ENCODE data around the gene ZNF628. TPM values are rescaled to one million over a fixed set of nuclear protein-coding genes. Genes with fewer than 3 reads are reported as not detected.

Gene ZNF628
- total and polyA plus RNA-seq, 2 of the 8 experiments (the other 6 are each of a cell fraction or from before 2014, with no cell fraction given): 1.7 to 10.8 TPM

DNA sequence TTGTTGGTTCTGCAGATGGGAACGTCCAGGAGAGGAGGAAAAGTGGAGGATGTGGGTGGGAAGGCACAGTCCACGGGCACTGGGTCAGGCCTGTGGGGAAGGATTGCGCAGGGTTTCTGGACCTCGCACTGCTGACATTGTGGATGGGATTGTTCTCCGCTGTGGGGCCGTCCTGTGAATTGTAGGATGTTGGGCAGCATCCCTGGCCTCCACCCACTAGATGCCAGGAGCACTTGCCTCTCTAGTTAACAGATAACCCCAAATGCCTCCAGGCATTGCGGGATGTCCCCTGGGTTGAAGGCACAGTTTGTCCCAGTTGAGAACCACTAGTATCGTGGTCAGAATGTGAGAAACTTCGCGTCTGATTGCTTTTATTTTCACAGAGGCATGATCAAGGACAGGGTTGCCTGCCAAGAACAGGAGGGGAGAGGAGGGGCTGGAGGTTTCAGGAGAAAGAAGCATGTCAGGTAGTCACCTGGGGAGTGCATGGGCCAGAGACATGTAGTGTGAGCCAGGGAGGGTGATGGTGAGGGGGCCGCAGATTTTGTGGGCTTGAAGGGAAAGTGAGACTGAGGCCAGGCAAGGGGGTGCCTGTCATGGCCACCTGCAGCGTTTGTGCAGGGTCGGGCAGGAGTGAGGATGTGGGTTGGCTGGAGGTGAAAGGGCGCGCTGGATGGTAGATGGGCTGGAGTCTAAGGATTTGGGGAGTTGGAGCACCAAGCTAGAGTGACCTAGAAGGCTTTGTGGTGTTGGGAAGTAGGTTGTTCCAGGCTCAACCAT, 3.2 kb downstream of the ZNF628 start:
- no peak overlapping the region for H3K56ac ChIP-seq (replicated peaks; ENCODE audit: insufficient read length, low read depth, low read length)
- peaks cover 0 to 10% (median 0%) of the 10 kb centered on the region in 4 experiments; a peak in 2 of 8 replicates for H3K36me3 ChIP-seq (ENCODE audit: control insufficient read depth in 2 of 4, insufficient read depth in 4 of 4, low read length in 3 of 4)
- POLR2A ChIA-PET (ENCODE audit: partially characterized antibody): interaction anchor here (0.7 to 7.6 kb wide), 8 partner anchors 10 to 70 kb away, joined by 3 to 57 read pairs (median 3); partner anchors contain the start of gene SSC5D
- WGBS, 2 experiments (ENCODE audit: extremely low coverage in 1 of 2, insufficient coverage in 1 of 2, insufficient read length in 1 of 2, insufficient replicate concordance in 2 of 2, low coverage in 1 of 2, low lambda C conversion rate in 2 of 2, missing lambda C conversion rate in 1 of 2): 86% methylated on average over 15 of the region's 15 CpGs; no CpG with 5 or more reads in 1 of the 2 experiments
- CTCF ChIA-PET (ENCODE audit: partially characterized antibody): interaction anchor here (0.7 to 5.5 kb wide), 5 partner anchors 12 to 1040 kb away, joined by 3 to 31 read pairs (median 3); no protein-coding TSS in a partner anchor
- H3K27ac ChIP-seq (ENCODE audit: low read depth, low read length): no peak overlapping the region
- no peak overlapping the region for H4K91ac ChIP-seq (replicated peaks; ENCODE audit: insufficient read length, low read length)
- H3K9ac ChIP-seq (replicated peaks in 1 of 4; ENCODE audit: extremely low read depth in 1 of 4, low read depth in 3 of 4, low read length in 3 of 4): no peak overlapping the region
- 0 out of 2 replicates have a peak overlapping the region, but pooled peaks have one; percentile 10 for H2BK20ac ChIP-seq (ENCODE audit: low read length)
- H3K4me2 ChIP-seq (ENCODE audit: insufficient read depth in 1 of 2, low read depth in 2 of 2, low read length in 2 of 2): no peak overlapping the region
- no peak overlapping the region for H2BK5ac ChIP-seq (ENCODE audit: low read depth, low read length)
- no peak for DNase-seq (ENCODE audit: low read depth in 1 of 2, low spot score in 2 of 2)
- no peak overlapping the region for H2AFZ ChIP-seq (ENCODE audit: low read length)
- FAIRE-seq: no peak
- no peak overlapping the region for H3K4me3 ChIP-seq (ENCODE audit: extremely low read depth in 1 of 4, insufficient read depth in 2 of 4, low read depth in 3 of 4, low read length in 4 of 4)
- H2AK5ac ChIP-seq (ENCODE audit: low read depth, low read length): no peak overlapping the region
- H4K8ac ChIP-seq (ENCODE audit: extremely low read depth, insufficient read depth, low read length): peak overlapping the region; percentile 69; the same call in 1 of the 2 replicates
- H3K14ac ChIP-seq (ENCODE audit: insufficient read length): no peak overlapping the region
- H3K23ac ChIP-seq (ENCODE audit: insufficient read length): no peak overlapping the region
- H2BK15ac ChIP-seq (ENCODE audit: low read length): no peak overlapping the region
- 0 out of 2 replicates have a peak overlapping the region, but pooled peaks have one; percentile 9 for H2BK12ac ChIP-seq (ENCODE audit: low read depth, low read length)
- no peaks in the 10 kb centered on the region; a peak in 2 of 7 replicates for H3K27me3 ChIP-seq (replicated peaks in 1 of 4; ENCODE audit: control insufficient read depth in 3 of 4, extremely low read depth in 1 of 4, insufficient read depth in 3 of 4, low read length in 3 of 4)
- H4K20me1 ChIP-seq (replicated peaks in 1 of 2; ENCODE audit: control insufficient read depth in 1 of 2, insufficient read depth in 2 of 2, low read length in 2 of 2): peaks cover 0 to 3% of the 10 kb centered on the region in 2 experiments
- no peaks in the 10 kb centered on the region for H3K9me3 ChIP-seq (ENCODE audit: insufficient read depth in 2 of 2, low read depth in 1 of 2, low read length in 1 of 2)
- H3K79me1 ChIP-seq (ENCODE audit: low read depth, low read length): peaks cover 9% of the 10 kb centered on the region; the same call in 1 of the 2 replicates
- peaks cover 0 to 17% (median 10%) of the 10 kb centered on the region in 4 experiments; a peak in 6 of 7 replicates for H3K4me1 ChIP-seq (replicated peaks in 1 of 4; ENCODE audit: control insufficient read depth in 3 of 4, insufficient read depth in 4 of 4, low read length in 3 of 4)
- no peak overlapping the region for H2BK120ac ChIP-seq (replicated peaks; ENCODE audit: low read depth, low read length)
- H4K5ac ChIP-seq (ENCODE audit: insufficient read length, low read depth, low read length): no peak overlapping the region
- H3K4ac ChIP-seq (replicated peaks; ENCODE audit: insufficient read length, low read depth, low read length): no peak overlapping the region
- H3K18ac ChIP-seq (ENCODE audit: extremely low read depth, low read length): no peak overlapping the region
- peaks cover 0 to 18% of the 10 kb centered on the region in 2 experiments; a peak in 2 of 4 replicates for H3K79me2 ChIP-seq (ENCODE audit: control insufficient read depth in 1 of 2, insufficient read depth in 2 of 2, low read length in 2 of 2)
- H3K23me2 ChIP-seq (ENCODE audit: low read depth, low read length): peaks cover 7% of the 10 kb centered on the region
- TF ChIP-seq, protein P1, sequence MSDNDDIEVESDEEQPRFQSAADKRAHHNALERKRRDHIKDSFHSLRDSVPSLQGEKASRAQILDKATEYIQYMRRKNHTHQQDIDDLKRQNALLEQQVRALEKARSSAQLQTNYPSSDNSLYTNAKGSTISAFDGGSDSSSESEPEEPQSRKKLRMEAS (IDR thresholded peaks at IDR 0.05): no peak
- TF ChIP-seq, protein P2, sequence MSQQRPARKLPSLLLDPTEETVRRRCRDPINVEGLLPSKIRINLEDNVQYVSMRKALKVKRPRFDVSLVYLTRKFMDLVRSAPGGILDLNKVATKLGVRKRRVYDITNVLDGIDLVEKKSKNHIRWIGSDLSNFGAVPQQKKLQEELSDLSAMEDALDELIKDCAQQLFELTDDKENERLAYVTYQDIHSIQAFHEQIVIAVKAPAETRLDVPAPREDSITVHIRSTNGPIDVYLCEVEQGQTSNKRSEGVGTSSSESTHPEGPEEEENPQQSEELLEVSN (IDR thresholded peaks at IDR 0.05): no peak
- no peak for TF ChIP-seq FOSL1 (IDR thresholded peaks at IDR 0.05; ENCODE audit: insufficient read depth, low read depth, low read length)
- TF ChIP-seq RNF2 (IDR thresholded peaks at IDR 0.05; ENCODE audit: borderline replicate concordance, low read depth, low read length, missing control alignments, poor library complexity, severe bottlenecking): no peak
- TF ChIP-seq ASH2L (IDR thresholded peaks at IDR 0.05; ENCODE audit: low read length): no peak
- no peak for TF ChIP-seq YY1 (IDR thresholded peaks at IDR 0.05; ENCODE audit: low read depth, low read length)
- no peak for TF ChIP-seq CBX8 (IDR thresholded peaks at IDR 0.05; ENCODE audit: borderline replicate concordance, low read depth, low read length)
- no peak for TF ChIP-seq NRF1 (IDR thresholded peaks at IDR 0.05; ENCODE audit: low read depth, low read length)
- no peak for TF ChIP-seq GABPA (IDR thresholded peaks at IDR 0.05; ENCODE audit: borderline replicate concordance, insufficient read depth, low read length)
